K562 (cell line): ENCODE measurements around the gene IGF2BP1. TPM values are rescaled to one million over a fixed set of nuclear protein-coding genes. Genes with fewer than 3 reads are reported as not detected.

Source experiments
- ATAC-seq: fragments of 200-7000 bp; cut with Tn5 transposase; 3 replicates; pipeline ENCODE4 v1.9.1; 2020; ENCODE audit warnings: moderate library complexity
- BruUV-seq: library from RNA; stranded (reverse); fragments of 400-500 nt; replicated peaks from 2 replicates; lab custom pipeline; 2021; lab: Mats Ljungman, UMichigan
- CTCF ChIA-PET: fragments of 300-600 bp; formaldehyde crosslinking; extraction: SDS; loops from one replicate; lab custom pipeline; 2021; ENCODE audit warnings: low intra/inter-chr PET ratio; lab: Yijun Ruan, JAX
- POLR2A ChIA-PET: fragments of 300-600, 350-650 bp; sonication (Branson Sonifier 250); formaldehyde crosslinking; extraction: SDS; loops from one replicate; lab custom pipeline; 2021; ENCODE audit warnings: antibody characterized with exemption, inconsistent platforms; lab: Yijun Ruan, JAX
- DNase-seq, 4 experiments: peaks; one replicate each; pipeline versions ENCODE4 v3.0.0 to v3.0.0-alpha.2; 2011 to 2018; ENCODE audit warnings: low spot score in 3 of 4, mixed read lengths in 3 of 4; ENCODE audit errors: extremely low read depth in 1 of 4
- FAIRE-seq: peaks from 2 replicates; lab custom pipeline; 2011; peaks lifted over from hg19 to GRCh38; lab: Jason Lieb, UNC
- H2AFZ ChIP-seq: 2 replicates; pipeline ENCODE4 v1.6.0; 2011; ENCODE audit warnings: low read depth, low read length, control low read depth, inconsistent platforms
- H3K27ac ChIP-seq: fragments of 200-600 bp; 3 replicates; pipeline ENCODE4 v1.8.0; 2011; ENCODE audit warnings: low read depth, mild to moderate bottlenecking, control low read depth, inconsistent platforms, low read length, moderate library complexity, mixed read lengths; ENCODE audit errors: extremely low read depth
- H3K27me3 ChIP-seq, 2 experiments: fragments of 300-600 bp in 1 of 2; 2 replicates in 1 of 2; 3 replicates in 1 of 2; pipeline versions ENCODE4 v1.6.0 to v1.8.0; 2011; ENCODE audit warnings: inconsistent platforms in 2 of 2, low read length in 2 of 2, mild to moderate bottlenecking in 1 of 2, mixed read lengths in 1 of 2, moderate library complexity in 1 of 2; ENCODE audit not compliant: control insufficient read depth in 2 of 2, insufficient read depth in 2 of 2
- H3K36me3 ChIP-seq: fragments of 300-600 bp; 3 replicates; pipeline ENCODE4 v1.8.0; 2011; ENCODE audit warnings: mild to moderate bottlenecking, low read length, inconsistent platforms; ENCODE audit not compliant: control insufficient read depth, insufficient read depth
- H3K4me1 ChIP-seq, 2 experiments: fragments of 200-600 bp in 1 of 2; replicated peaks in 1 of 2; 2 replicates in 1 of 2; 3 replicates in 1 of 2; pipeline versions ENCODE4 v1.5.1 to v1.8.0; 2011; ENCODE audit warnings: inconsistent platforms in 2 of 2, low read length in 2 of 2, mild to moderate bottlenecking in 1 of 2, mixed read lengths in 1 of 2, moderate library complexity in 1 of 2; ENCODE audit not compliant: control insufficient read depth in 2 of 2, insufficient read depth in 2 of 2
- H3K4me2 ChIP-seq: 2 replicates; pipeline ENCODE4 v1.6.1; 2011; ENCODE audit warnings: low read length, control low read depth, inconsistent platforms, mixed read lengths; ENCODE audit not compliant: insufficient read depth
- H3K4me3 ChIP-seq: fragments of 200-600 bp; sonication (generic), shearing (Covaris generic); 2 replicates; pipeline ENCODE4 v1.5.1; 2016; ENCODE audit warnings: control low read depth, inconsistent platforms
- H3K79me2 ChIP-seq: fragments of 200-600 bp; 3 replicates; pipeline ENCODE4 v1.8.0; 2011; ENCODE audit warnings: low read length, inconsistent platforms; ENCODE audit not compliant: control insufficient read depth, insufficient read depth
- H3K9ac ChIP-seq, 2 experiments: 2 replicates each; pipeline versions ENCODE4 v1.6.0 to v1.6.1; 2011; ENCODE audit warnings: low read depth in 2 of 2, low read length in 2 of 2, control low read depth in 1 of 2, inconsistent platforms in 1 of 2, mild to moderate bottlenecking in 1 of 2, mixed read lengths in 1 of 2; ENCODE audit not compliant: insufficient read depth in 1 of 2
- H3K9me1 ChIP-seq: one replicate; pipeline ENCODE4 v1.6.0; 2011; ENCODE audit warnings: inconsistent platforms, mild to moderate bottlenecking, low read length, moderate library complexity; ENCODE audit not compliant: control insufficient read depth, insufficient read depth
- H3K9me3 ChIP-seq: replicated peaks from 2 replicates; pipeline ENCODE4 v1.5.1; 2011; ENCODE audit warnings: low read depth, low read length, inconsistent platforms; ENCODE audit not compliant: control insufficient read depth, insufficient read depth
- H4K20me1 ChIP-seq: replicated peaks from 2 replicates; pipeline ENCODE4 v1.6.1; 2011; ENCODE audit warnings: low read length, inconsistent platforms, mixed read lengths; ENCODE audit not compliant: control insufficient read depth, insufficient read depth
- ASH1L ChIP-seq: fragments of 450-650 bp; IDR thresholded peaks from 2 replicates; pipeline ENCODE4 v1.6.1; 2018; ENCODE audit warnings: borderline replicate concordance, mild to moderate bottlenecking, low read depth; ENCODE audit not compliant: partially characterized antibody
- EP400 ChIP-seq: fragments of 450-650 bp; IDR thresholded peaks from 2 replicates; pipeline ENCODE4 v1.6.1; 2017; ENCODE audit warnings: antibody characterized with exemption, mild to moderate bottlenecking, moderate library complexity
- FOXA3 ChIP-seq, 2 experiments: fragments of 450-650 bp in 1 of 2; sonication (generic) in 1 of 2; formaldehyde crosslinking; IDR thresholded peaks in 1 of 2; conservative IDR thresholded peaks in 1 of 2; 2 replicates each; pipeline versions ENCODE4 v1.4.0 to v1.8.0; 2020 to 2022; ENCODE audit warnings: mild to moderate bottlenecking in 2 of 2, missing genetic modification reagents in 1 of 2
- KDM2B ChIP-seq: fragments of 250-450 bp; sonication (Bioruptor Pico); IDR thresholded peaks from 2 replicates; pipeline ENCODE4 v1.8.0; 2021; ENCODE audit warnings: mild to moderate bottlenecking, moderate library complexity
- KLF6 ChIP-seq: fragments of 250-450 bp; sonication (Bioruptor Pico); IDR thresholded peaks from 2 replicates; pipeline ENCODE4 v1.4.0; 2020; ENCODE audit warnings: mild to moderate bottlenecking, moderate library complexity, borderline replicate concordance
- MEF2A ChIP-seq: IDR thresholded peaks from 2 replicates; pipeline ENCODE4 v1.6.1; 2011; ENCODE audit warnings: low read depth, mild to moderate bottlenecking, low read length, moderate library complexity; ENCODE audit not compliant: control insufficient read depth
- SRSF9 ChIP-seq: fragments of 200-400 bp; formaldehyde crosslinking; IDR thresholded peaks from 2 replicates; pipeline ENCODE4 v1.6.1; 2017; ENCODE audit warnings: low read depth, low read length, borderline replicate concordance
- TAF1 ChIP-seq: IDR thresholded peaks from 2 replicates; pipeline ENCODE4 v1.6.1; 2011; ENCODE audit warnings: mild to moderate bottlenecking, low read length, moderate library complexity; ENCODE audit not compliant: insufficient read depth, control insufficient read depth, severe bottlenecking; ENCODE audit errors: extremely low read depth
- ZNF384 ChIP-seq: IDR thresholded peaks from 2 replicates; pipeline ENCODE4 v1.6.1; 2012; ENCODE audit warnings: low read depth, low read length, improper control_type of control experiment
- ZNF57 ChIP-seq: fragments of 450-650 bp; formaldehyde crosslinking; IDR thresholded peaks from 2 replicates; pipeline ENCODE4 v1.4.0; 2020; ENCODE audit warnings: mild to moderate bottlenecking, moderate library complexity
- WGBS: fragments of 100-300 bp; shearing (Covaris generic); methylation state at CpG from one replicate; pipeline ENCODE4 v1.1.6; 2016; ENCODE audit warnings: low coverage, mixed read lengths; ENCODE audit not compliant: insufficient coverage; ENCODE audit errors: missing lambda C conversion rate; 5-methylcytosine and 5-hydroxymethylcytosine counted together
- in situ Hi-C: fragments of 300-500 bp; cut with MboI; formaldehyde crosslinking; loops from 4 replicates; pipeline ENCODE4 v1.15.0; 2018; ENCODE audit warnings: inconsistent platforms, mixed read lengths
- intact Hi-C: fragments of 100-400 bp; cut with micrococcal nuclease; formaldehyde crosslinking; loops from 2 replicates; pipeline ENCODE4 v1.14.2; 2022
- polyA plus RNA-seq, 8 experiments: library from polyadenylated mRNA; depleted of rRNA in 4 of 8; stranded (reverse) in 5 of 8; unstranded in 3 of 8; fragments of >200 nt; fragmentation: Nextera tagmentation in 2 of 8; fragmentation: Illumina TruSeq in 1 of 8; extraction: Ambion mirVana in 2 of 8; extraction: Trizol in 1 of 8; gene quantifications; 2 replicates each; pipeline versions ENCODE4 v1.2.1 to v1.2.3, GENCODE V29; 2011 to 2014; ENCODE audit warnings: inconsistent platforms in 1 of 8, missing spikeins in 1 of 8
- total RNA-seq, 7 experiments: library from RNA; depleted of rRNA in 6 of 7; stranded (reverse); fragments of >200 nt in 6 of 7; fragmentation: Illumina TruSeq in 2 of 7; extraction: Trizol in 2 of 7; gene quantifications; 2 replicates each; pipeline versions ENCODE4 v1.2.1 to v1.2.3, GENCODE V29; 2011 to 2021; ENCODE audit warnings: low replicate concordance in 1 of 7
- TF ChIP-seq, protein P1 (sequence below), 2 experiments: fragments of 450-650 bp; IDR thresholded peaks; 2 replicates each; pipeline ENCODE4 v1.6.1; 2018; ENCODE audit warnings: mild to moderate bottlenecking in 2 of 2, low read depth in 1 of 2; ENCODE audit not compliant: partially characterized antibody in 2 of 2
- TF ChIP-seq, protein P2 (sequence below), 2 experiments: fragments of 450-650 bp; conservative IDR thresholded peaks; 2 replicates each; pipeline ENCODE4 v1.6.1; 2017; ENCODE audit warnings: mild to moderate bottlenecking in 2 of 2, moderate library complexity in 2 of 2

IGF2BP1 gene
- total and polyA plus RNA-seq, 9 of the 15 experiments (the other 6 are each of a cell fraction or from before 2014, with no cell fraction given), result 13.0 to 318 (median 53.6) TPM

DNA sequence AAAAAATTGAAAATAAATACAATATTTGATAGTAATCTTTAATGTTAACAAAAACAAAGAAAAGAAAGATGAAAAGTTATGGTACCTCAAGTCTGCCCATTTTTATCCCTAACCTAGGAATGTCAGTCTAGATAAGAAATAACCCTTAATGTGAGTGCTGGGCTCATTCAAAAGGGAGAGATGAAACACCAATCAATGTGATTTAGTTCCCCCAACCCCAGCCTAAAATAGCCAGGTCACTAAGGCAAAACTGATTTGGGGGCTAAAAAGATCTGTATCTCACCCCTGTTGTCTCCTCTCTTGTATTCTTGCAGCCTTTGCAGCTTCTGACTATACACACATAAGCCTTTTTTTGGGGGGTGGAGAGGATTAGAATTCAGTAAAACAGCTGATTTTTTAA is 3.2 kb upstream of the IGF2BP1 start (continued):
- TF ChIP-seq MEF2A (0 out of 2 replicates have a peak, but pooled peaks have one; percentile 44), EP400 (no peak), TAF1 (no peak), KDM2B (CRISPR knock-in tag) (no peak), FOXA3 (CRISPR knock-in tag; conservative IDR thresholded peaks at IDR 0.05 in 1 of 2, IDR thresholded peaks at IDR 0.05 in 1 of 2) (no peak), ASH1L (no peak)

DNA sequence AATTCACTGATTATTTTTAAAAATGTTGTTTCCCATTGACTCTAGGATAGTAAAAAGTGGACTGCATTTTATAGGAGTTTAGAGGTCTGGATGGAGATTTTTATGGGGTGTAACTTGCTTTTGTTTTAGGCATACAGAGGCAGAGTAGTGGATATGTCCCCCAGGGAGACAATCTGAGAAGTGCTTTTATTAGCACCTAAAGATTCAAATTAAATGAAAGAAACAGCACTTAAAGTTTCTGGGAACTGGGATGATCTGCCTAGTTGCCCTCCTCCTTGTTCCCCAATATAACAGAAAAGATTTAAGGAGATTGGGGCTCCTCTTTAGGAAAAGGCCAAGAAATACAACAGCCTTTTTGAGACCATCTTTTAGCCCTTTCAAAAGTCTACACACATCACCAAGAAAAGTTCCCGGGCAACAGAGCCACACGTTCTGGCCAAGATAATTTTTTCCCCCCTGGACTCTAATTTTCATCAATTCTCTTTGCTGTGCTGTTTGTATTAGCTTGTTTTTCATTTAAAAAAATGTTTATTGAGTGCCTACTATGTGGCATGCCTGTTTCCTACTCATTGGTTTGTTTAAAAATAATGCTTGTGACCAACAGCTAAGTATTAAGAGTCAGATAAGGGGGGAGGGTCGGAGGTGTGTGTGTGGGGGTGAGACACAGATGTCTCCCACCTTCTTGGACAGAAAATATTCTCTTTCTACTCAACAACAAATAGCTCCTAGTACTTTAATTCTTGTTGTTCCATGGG is 2.5 kb upstream of the IGF2BP1 start:
- H3K4me1 ChIP-seq, result peaks cover 9 to 12% of the 10 kb centered on the region in 2 experiments; a peak in 3 of 5 replicates
- no peaks in the 10 kb centered on the region for H3K9me3 ChIP-seq
- H3K4me2 ChIP-seq, result peak overlapping the region; percentile 88
- peak; percentile 74 for FAIRE-seq
- DNase-seq, result peak in 1 of 4 experiments; percentile 60
- no peaks in the 10 kb centered on the region for H3K9me1 ChIP-seq
- H2AFZ ChIP-seq, result peak overlapping the region; percentile 41
- POLR2A ChIA-PET, result interaction anchor here (0.6 to 3.5 kb wide), 10 partner anchors 9 to 894 kb away, joined by 3 to 14 read pairs (median 3); partner anchors contain the start of gene SNF8
- intact Hi-C loops (loop anchor here (2.0 to 5.0 kb wide), 4 partner anchors 22 to 367 kb away; partner anchors contain the start of genes HOXB9 and UBE2Z), in situ Hi-C loops (no loop called here)
- H3K79me2 ChIP-seq, result peaks cover 63% of the 10 kb centered on the region
- WGBS, result 0% methylated on average over 3 of the region's 3 CpGs
- peaks cover 7% of the 10 kb centered on the region; the same call in 1 of the 3 replicates for H3K36me3 ChIP-seq
- peak overlapping the region; percentile 97 for H3K27ac ChIP-seq
- ATAC-seq, result peak; percentile 6
- CTCF ChIA-PET, result interaction anchor here (0.6 kb wide), 1 partner anchor 37 kb away, joined by 3 read pairs; no protein-coding TSS in a partner anchor
- no peaks in the 10 kb centered on the region for H4K20me1 ChIP-seq
- peak overlapping the region; percentile 97 to 99; a peak in 3 of 4 replicates for H3K9ac ChIP-seq
- H3K27me3 ChIP-seq, result no peaks in the 10 kb centered on the region
- TSS peak; percentile 61 for BruUV-seq
- peak overlapping the region; percentile 78 for H3K4me3 ChIP-seq
- TF ChIP-seq, protein P1, sequence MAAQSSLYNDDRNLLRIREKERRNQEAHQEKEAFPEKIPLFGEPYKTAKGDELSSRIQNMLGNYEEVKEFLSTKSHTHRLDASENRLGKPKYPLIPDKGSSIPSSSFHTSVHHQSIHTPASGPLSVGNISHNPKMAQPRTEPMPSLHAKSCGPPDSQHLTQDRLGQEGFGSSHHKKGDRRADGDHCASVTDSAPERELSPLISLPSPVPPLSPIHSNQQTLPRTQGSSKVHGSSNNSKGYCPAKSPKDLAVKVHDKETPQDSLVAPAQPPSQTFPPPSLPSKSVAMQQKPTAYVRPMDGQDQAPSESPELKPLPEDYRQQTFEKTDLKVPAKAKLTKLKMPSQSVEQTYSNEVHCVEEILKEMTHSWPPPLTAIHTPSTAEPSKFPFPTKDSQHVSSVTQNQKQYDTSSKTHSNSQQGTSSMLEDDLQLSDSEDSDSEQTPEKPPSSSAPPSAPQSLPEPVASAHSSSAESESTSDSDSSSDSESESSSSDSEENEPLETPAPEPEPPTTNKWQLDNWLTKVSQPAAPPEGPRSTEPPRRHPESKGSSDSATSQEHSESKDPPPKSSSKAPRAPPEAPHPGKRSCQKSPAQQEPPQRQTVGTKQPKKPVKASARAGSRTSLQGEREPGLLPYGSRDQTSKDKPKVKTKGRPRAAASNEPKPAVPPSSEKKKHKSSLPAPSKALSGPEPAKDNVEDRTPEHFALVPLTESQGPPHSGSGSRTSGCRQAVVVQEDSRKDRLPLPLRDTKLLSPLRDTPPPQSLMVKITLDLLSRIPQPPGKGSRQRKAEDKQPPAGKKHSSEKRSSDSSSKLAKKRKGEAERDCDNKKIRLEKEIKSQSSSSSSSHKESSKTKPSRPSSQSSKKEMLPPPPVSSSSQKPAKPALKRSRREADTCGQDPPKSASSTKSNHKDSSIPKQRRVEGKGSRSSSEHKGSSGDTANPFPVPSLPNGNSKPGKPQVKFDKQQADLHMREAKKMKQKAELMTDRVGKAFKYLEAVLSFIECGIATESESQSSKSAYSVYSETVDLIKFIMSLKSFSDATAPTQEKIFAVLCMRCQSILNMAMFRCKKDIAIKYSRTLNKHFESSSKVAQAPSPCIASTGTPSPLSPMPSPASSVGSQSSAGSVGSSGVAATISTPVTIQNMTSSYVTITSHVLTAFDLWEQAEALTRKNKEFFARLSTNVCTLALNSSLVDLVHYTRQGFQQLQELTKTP (IDR thresholded peaks at IDR 0.05; ENCODE audit: low read depth in 1 of 2, partially characterized antibody in 2 of 2), result peak in 1 of 2 experiments; percentile 78
- TF ChIP-seq ZNF384 (0 out of 2 replicates have a peak, but pooled peaks have one; percentile 1), SRSF9 (no peak), ZNF57 (no peak), KLF6 (CRISPR knock-in tag) (no peak)
- TF ChIP-seq, protein P2, sequence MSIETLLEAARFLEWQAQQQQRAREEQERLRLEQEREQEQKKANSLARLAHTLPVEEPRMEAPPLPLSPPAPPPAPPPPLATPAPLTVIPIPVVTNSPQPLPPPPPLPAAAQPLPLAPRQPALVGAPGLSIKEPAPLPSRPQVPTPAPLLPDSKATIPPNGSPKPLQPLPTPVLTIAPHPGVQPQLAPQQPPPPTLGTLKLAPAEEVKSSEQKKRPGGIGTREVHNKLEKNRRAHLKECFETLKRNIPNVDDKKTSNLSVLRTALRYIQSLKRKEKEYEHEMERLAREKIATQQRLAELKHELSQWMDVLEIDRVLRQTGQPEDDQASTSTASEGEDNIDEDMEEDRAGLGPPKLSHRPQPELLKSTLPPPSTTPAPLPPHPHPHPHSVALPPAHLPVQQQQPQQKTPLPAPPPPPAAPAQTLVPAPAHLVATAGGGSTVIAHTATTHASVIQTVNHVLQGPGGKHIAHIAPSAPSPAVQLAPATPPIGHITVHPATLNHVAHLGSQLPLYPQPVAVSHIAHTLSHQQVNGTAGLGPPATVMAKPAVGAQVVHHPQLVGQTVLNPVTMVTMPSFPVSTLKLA (conservative IDR thresholded peaks at IDR 0.05), result 0 out of 4 replicates have a peak, but pooled peaks of 1 of the 2 experiments have one; percentile 84
